ENCODE results near the gene MEGF11.

Gene MEGF11

DNA sequence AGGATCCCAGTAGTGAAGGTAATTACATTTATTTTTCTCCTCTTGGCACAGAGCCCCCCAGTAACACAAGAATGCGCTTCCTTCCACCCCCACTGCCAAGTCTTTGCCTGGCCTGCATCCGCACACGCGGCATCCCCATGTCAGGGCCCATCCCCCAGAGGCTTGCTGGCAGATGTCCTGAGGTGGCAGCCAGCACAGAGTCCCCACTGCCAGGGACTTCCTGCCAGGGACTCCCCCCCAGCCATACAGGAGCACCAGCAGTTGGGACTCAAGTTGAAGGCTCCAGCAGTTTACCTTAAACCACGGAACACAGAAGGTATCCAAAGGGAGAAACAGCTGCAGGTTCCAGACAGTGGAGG, 41.0 kb downstream of the MEGF11 start:
- FAIRE-seq = no peak

DNA sequence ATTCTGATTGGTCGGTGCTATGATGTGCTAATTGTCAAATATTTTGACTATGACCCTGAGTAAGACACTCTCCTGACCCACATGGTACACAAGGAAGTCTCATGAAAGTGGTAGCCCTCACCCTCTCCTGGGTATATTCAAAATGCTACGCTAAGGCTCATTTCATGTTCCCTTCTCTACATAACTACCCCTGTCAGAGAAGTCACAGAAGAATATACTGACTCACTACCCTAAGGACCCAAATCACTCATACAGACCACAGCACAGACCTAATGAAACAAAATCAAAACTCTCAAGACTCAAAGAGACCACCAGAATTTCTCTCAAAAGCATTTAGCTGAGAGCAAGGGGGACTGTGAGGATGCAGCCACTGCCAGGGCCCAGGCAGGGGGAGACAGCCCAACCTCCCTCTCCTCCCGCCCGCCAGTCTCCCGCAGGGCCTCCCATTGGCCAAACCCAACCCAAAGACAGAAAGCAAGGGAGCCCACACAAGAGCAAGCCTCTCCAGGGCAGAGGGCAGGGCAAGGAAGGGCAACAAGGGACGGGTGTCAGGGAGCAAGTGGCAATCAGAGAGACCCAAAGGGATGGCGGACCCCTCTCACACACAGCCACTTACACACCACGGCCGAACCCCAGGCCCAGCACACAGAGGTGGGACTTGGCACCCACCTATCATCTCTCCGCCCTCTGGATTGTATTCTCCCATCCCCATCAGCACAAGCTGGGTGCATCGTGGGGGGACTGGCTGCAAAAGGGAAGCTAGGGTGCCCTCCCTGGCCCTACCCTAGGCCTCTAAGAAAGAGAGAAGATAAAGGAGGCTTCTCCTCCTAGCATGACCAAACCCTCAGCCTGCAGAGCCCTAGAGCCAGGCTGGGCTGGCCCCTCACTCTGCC, 41.6 kb downstream of the MEGF11 start:
- no peak for FAIRE-seq

DNA sequence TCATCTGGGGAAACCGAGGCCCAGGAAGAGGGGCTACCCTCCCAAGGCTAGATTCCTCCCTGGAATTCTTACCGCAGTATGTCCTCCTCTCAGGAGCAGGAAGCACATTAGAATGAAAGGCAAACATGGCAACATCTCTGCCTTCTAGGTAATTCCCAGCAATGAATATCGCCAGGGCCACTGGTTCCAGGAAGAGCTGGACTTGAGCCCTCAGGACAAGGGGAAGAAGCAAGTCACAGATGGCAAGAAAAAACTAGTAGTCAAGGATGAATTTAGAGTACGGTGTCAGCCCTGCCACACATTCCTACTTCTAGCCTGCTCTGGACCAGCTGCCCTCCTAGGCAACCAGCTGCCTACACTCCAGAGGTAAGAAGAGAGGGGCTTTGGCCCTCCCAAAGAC, 42.9 kb downstream of the MEGF11 start:
- no peak for FAIRE-seq

DNA sequence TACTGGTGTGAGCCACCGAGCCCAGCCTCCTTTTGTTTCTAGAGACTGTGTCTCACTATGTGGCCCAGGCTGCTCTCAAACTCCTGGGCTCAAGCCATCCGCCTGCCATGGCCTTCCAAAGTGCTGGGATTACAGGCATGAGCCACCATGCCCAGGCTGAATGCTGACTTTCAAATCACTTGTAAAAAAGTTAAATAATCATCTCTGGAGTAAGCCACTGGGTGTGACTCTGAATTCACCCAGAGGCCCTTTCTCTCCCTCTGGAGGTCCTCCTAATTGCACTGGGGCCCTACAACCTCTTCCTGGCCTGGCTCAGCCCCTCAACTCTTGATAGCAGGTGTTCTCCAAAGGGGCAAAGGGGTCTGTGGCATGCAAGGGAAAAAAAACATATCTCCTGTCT, 54.8 kb downstream of the MEGF11 start:
- FAIRE-seq = no peak

DNA sequence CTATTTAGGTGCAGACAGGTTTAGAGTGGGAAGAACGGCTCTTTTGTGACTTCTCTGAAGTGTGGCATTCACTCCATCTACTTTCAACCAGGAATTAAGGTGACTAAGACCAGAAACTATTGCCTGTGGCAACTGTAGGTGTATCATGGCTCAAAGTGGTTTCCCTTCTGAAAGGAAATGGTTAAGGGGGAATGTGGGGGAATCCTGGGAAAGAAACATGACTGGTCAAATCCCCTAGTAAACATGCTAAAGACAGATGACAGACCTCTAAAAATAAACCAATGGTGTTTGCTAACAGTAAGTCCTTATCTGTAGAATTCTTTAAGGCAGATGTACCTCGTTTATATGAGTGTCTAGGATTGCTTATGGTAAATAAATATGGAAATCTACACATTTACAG, 56.9 kb downstream of the MEGF11 start:
- no peak for FAIRE-seq

DNA sequence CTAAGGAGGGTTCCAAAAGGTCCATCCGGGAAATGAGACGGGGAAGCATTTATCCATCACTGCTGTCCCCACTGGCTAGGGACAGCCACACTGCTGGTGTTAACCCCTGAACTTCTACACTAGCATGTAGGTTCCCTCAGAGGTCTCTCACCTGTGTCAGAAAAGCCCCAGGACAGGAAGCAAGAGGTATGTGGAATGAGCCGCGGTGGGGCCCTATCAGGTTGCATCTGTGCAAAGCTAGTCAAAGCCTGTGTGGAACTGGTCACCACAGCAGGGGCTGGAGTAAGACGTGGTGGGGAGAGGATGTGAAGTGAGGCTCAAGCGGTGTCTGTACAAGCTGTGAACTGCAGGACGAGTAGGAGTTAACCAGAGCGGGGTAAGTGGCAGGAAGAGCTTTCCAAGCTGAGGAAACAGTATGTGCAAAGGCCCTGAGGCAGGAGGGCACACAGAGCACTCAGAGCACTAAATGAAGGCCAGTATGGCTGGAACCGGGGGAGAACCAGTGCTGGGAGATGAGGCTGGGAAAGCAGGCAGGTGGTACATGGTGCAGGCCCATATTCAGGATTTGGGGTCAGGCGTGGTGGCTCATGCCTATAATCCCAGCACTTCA, 57.8 kb downstream of the MEGF11 start:
- FAIRE-seq = no peak

DNA sequence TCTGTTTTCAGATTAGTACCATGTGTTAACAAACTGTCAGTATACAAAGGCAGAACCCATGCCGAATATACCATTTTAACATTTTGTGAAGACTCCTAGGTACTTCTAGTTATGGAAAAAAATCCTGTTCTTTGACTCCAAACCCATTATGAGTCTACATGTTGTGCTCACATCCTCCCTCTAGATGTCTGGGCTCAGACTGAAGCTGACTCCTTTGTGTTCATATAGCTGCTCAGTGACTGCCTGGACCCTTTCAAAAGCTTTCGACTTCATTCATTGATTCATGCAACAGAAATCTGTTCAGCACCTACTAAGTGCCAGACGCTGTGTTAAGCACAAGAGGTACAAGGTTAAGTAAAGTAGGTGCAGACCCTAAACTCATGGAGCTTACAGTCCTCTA, 60.5 kb downstream of the MEGF11 start:
- no peak for FAIRE-seq

DNA sequence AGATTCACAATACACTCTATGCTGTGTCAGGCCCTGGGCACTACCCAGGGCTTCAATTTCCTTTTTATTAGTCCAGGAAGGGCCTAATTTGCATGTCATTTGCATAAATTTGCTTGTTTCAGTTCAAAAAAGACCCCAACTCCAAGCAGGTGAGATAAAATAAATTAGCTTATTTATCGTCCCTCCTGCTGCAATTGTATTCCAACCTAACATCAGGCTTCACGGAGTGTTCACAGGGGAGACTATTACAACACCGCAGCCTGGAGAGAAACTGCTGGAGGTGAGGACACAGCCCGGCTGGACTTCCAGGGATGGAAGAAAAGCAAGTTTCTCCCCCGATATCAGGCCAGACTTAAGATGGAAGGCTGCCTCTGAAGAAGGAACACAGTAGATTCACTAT, 62.8 kb downstream of the MEGF11 start:
- no peak for FAIRE-seq

DNA sequence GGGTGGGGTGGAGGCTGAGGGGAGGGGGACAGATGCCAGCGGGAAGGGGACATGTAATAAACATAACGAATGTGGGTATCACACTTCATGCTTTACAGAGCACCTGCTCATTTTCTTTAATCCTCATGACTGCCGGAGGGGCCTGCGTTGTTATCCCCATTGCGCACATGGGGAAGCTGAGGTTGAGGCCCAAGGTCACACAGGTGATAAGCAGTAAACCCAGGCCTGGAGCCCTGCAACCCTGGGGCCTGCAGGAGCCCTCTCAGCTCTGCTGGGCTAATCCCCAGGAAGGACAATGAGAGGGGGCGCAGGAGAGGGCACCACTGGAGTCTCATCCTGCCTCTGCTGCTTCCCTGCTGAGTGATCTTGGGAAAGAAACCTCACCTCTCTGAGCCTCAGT, 64.3 kb downstream of the MEGF11 start:
- no peak for FAIRE-seq

DNA sequence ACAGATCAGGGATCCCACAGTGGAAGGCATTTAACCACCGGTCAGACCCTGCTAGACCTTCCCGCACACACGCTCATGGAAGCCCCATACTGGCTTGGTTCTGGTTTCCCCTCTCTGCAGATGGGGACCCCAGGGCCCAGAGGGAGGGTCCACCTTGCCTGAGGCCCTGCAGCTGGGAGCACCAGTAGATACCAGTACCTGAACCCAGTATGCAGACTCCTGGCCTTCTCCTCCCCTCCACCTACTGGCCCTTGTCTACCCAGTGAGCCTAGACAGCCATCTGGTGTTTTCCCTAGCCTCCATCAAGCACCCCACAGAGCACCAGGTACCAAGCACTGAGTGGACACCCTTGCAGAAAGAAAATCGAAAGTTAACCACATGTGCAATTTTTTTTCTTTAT, 65.1 kb downstream of the MEGF11 start:
- FAIRE-seq = no peak

DNA sequence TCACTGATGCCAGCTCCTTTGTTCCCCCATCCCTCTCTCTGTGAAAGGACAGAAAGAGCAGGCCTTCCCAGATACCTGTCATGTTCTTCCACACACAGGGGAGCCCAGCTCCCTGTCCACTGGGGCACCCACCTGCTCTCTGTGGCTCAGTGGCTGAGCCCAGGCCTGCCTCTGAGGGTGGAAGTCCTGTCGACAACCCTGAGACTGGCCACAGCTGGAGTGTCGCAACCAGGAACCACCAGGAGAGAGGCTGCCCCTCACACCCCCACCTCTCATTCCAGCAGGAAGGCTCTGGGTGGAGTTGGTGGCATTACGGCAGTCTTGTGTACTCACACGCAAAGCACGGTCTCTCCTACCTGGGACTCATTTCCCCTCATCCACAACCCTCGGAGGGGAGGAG, 66.3 kb downstream of the MEGF11 start:
- FAIRE-seq = no peak

DNA sequence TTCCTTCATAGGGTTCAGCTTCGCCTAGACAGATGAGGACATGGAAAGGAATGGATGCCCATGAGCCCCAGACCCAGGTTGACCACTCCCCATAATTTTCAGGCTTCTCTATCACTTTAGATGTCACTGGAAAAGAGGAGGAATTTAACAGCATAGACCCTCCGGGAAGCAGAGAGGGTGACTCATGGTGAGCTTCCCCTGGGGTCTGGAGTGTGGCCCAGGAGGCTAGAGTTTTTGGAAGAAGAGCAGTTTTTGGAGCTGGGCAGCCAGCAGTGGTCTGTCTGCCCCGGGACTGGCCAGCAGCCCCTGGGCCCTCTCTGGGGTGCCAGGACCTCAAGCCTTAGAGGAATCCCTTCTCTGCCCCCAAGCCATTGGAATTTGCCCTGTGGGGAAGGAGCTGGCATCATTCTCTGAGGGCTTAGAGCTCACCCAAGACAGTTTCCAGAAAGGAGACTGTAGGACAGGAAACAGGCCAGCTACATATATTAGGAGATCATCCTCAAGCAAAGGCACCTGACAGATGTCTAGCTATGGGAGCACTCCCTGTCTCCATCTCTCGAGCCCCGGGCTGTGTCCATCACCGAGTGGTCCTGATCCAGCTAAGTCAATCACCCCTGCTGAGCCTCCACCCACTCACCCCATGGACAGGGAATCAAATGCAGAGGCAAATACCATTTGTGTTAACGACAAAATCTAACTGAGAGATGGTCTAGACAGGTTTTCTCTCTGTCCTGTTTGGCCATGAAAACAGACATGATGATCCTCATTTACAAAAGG, 67.3 kb downstream of the MEGF11 start:
- FAIRE-seq = no peak

DNA sequence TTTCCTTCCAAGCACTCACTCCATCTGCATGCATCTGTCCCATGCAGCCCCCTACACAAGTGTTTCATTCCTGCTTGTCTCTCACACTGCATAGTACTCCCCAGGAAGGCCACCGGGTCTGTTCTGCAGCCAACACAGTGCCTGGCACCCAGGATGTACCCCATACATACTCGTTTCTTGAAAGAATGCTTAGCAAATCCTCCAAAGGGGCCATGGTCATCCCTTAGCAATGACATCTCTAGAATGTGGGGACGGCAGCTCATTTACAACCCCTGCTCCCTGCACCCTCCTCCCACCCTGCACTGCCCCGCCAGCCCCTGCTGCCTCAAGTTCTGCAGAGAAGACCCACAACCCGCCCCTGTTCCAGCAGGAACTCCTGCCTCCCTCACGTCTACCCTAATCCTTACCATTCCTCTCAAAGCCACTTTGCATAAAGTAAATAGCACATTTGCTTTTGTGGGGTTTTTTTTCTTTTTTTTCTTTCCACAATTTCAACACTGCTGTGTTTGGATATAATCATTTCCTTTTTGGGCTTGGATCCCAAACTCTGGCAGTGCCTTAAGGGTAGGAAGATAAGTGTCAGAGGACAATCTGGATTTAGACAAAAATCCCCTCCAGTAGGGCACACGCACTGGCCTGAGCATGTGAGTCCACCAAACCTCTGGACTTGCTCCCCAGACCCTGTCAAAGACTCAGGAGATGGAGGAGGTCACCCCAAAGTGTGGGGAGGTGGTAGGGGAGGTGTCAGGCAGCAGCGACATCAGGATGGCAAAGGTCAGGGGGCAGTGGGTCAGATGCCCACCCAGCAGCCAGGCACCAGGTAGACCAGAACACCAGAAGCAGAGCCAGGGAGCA, 68.4 kb downstream of the MEGF11 start:
- no peak for FAIRE-seq

DNA sequence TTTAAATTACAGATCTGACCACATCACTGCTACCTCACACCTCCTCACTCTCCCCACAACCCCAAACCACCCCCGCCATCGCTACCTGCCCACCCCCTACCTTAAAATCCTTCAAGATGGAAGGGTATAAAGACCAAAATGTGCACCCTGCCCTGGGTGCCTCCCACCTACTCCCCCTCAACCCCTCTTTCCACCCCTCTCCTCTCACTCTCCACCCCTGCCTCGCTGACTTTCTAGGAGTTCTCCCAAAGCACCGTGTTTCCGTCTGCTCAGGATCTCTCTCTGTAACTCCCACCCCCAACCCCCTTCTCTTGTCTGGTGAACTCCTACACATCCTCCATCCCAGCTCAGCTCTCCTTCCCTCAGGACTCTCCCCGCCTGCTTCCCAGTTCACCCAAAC, 69.1 kb downstream of the MEGF11 start:
- no peak for FAIRE-seq

DNA sequence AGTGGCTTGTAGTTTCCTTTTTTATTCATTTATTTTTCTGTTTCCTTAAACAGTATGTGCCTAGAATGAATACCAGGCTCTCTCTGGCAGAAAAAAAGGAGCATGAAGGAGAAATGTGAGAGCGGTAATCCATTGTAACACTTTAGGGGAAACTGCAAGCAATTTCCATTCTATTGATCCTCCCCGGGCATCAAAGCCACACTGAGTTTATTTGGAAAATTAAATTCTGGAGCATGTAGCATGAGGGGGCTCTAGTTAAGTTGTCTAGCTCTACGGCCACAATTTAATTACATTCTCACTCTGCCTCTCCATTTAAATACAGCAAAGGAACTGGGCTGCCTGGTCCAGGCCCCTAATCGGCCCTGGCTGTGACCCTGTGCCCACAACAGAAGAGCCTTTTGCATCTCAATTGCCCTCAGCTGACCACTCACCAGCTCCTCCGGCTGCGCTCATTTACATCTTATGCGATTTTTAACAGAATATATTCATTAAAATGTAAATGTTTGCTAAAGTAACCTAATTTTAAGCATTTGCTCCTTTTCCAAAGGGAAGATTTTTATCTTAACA, 72.9 kb downstream of the MEGF11 start:
- no peak for FAIRE-seq

DNA sequence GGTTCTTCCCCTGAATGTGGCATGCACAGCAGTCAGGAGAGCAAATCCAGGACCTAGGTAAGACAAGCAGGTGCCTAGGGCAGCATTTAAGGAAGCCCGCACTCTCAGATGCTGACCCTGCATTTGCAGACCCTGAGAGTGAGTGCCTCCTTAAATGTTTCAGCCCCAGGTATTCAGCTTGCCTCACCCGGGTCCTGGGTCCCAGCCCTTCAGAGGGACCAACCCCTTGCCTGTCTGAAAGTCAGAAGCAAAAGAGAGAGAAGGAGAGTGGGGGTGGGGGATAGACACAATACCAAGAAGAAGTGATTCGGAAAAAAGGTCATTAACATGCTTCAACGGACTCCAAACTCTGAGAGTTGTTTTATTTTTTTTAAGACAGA, 75.0 kb downstream of the MEGF11 start:
- no peak for FAIRE-seq

DNA sequence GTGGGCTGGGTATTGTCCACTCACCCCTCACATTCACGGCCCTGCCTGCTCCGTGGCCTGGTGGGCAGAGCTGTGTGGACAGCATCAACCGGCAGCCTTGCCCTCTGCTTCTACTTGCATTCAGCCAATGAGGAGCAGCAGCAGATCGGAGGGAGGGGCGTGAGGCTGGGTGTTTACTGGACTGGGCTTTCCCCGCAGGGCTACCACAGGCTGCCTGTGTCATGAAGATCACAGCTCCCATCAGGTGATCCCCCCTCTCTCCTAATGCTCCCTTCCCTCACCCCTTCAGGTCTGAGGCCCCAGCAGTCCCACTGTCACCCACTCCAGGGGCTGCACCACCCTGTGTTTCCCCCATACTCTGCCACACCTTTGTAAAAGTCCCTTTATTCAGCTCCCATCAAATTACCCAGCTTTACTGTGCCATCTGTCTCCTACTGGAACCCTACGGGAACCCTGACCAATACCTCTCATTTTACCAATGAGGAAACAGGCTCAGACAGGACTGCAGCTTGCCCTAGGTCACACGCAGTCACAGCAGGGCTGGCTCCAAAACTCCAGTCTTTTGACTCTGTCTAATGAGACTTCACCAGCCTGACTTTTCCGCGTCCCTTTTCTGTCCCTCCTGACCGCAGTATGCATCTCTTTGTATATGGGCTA, 81.1 kb downstream of the MEGF11 start:
- no peak for FAIRE-seq

DNA sequence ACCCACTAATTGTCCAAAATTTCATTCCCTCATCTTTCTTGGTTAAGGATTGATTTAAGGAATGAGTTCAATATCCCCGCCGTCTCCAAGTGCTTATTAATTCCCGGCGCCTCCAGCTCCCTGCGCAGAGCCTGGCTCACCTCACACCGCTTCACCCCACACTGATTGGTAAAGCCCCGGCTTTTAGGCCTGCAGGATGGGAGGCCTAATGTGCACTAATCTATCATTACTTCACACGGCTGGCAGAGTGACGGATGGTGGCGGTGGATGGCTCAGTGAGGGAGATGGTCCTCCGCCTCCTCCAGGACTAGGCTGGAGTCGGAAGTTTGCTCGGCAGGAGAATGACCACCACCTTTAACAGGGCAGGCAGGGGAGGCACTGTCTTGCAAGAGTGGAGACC, 81.7 kb downstream of the MEGF11 start:
- FAIRE-seq = no peak

DNA sequence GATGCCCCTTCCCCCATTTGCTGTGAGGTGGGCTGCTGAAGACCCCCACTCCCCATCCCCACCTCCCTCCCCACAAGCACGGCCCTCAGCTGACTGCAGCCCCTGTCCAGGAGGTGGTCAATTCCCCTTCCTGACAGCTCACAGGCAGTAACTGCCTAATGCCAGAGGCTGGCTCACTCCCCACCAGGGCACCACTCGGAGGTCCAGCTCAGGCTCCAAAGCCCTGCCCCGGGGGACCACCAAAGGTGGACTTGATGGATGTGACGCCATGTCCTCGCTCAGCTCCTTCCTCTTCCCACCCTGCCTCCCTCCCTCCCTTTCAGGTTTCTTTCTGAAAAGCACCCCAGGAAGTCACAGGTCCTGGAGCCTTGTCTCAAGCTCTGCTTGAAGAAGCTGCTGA, 82.8 kb downstream of the MEGF11 start:
- no peak for FAIRE-seq

DNA sequence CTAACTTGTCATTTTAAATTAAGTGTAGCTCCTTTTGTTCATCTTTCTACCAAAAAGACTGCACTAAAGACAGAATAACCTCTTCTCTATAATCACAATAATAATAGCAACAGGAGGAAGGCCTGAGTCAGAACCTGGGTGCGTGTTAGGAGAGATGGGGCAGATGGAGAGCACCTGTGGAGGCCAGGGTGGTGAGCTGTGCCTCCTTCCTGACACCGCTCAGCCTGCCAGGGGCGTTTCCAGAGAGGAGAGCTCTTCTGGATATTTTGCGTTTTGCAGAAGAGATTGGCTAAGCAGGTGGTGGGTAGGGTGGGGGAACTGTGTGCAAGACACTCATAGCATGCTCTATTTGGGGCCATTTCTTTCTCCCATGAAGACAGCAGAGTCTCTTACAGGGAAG, 83.5 kb downstream of the MEGF11 start:
- FAIRE-seq = no peak

DNA sequence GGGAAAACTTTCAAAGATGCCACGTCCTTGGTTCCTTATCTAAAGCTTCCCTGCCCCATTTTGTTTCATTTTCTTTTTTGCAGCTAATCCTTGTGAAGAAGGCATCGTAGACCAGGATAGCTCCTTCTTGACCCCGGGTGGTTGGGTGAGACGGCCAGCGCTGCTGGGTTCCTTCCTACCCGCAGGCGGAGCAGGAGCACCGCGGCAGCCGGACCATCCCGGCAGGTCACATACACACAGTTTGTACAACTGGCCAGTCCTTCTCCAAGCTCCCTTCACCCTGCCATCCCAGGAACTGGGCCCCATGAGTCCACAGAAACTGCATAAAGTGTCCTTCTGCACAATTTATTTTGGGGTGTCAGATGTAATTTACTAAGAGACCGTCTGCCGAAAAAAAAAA, 83.9 kb downstream of the MEGF11 start:
- no peak for FAIRE-seq

DNA sequence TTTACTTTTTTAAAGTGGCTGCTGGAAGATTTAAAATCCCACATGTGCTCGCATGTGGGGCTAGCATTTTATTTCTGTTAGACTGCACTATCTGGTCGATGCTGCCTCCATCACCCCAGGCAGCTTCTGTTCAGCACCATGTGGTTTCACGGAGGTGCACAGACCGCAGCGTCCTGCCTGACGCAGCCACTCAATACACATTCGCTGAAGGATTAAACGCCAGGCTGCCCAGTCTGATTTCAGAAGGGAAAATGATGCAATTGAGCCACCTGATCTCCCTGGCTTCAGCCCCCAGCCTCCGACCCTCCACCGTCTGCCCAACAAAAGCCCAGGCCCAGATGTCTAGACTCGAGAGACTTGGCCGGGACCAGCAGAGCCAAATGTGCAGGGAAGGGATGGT, 84.5 kb downstream of the MEGF11 start:
- FAIRE-seq = no peak

All from A204.1 (cell line).